A673 (cell line): ENCODE data around the gene SHQ1. TPM values are rescaled to one million over a fixed set of nuclear protein-coding genes. Genes with fewer than 3 reads are reported as not detected.

Experiments used
- BruUV-seq: library from RNA; stranded (reverse); fragments of 400-500 nt; replicated peaks from 2 replicates; lab custom pipeline; 2021; lab: Mats Ljungman, UMichigan
- CTCF ChIA-PET: fragments of 300-600 bp; sonication (Branson Sonifier 250); formaldehyde crosslinking; loops from one replicate; lab custom pipeline; 2022; ENCODE audit warnings: antibody characterized with exemption; lab: Charles Lee
- POLR2A ChIA-PET: fragments of 300-600 bp; sonication (Branson Sonifier 250); formaldehyde crosslinking; loops from one replicate; lab custom pipeline; 2022; ENCODE audit warnings: antibody characterized with exemption; ENCODE audit not compliant: low non-redundant PET; lab: Charles Lee
- DNase-seq: peaks from one replicate; pipeline ENCODE4 v3.0.0-alpha.2; 2015; ENCODE audit warnings: low spot score
- H3K27ac ChIP-seq: fragments of 200-600 bp; sonication (generic); 2 replicates; pipeline ENCODE4 v1.5.1; 2016; ENCODE audit warnings: mixed run types, low read depth, mild to moderate bottlenecking, mixed read lengths, antibody characterized with exemption, low read length; ENCODE audit not compliant: poor library complexity, severe bottlenecking
- H3K27me3 ChIP-seq: fragments of 200-600 bp; sonication (generic); replicated peaks from 2 replicates; pipeline ENCODE4 v1.6.1; 2017; ENCODE audit warnings: mixed run types, low read depth, mild to moderate bottlenecking, mixed read lengths, antibody characterized with exemption, low read length; ENCODE audit not compliant: insufficient read depth, poor library complexity
- H3K36me3 ChIP-seq: fragments of 200-600 bp; sonication (generic); 2 replicates; pipeline ENCODE4 v1.6.1; 2016; ENCODE audit warnings: mixed run types, mild to moderate bottlenecking, mixed read lengths, antibody characterized with exemption, low read length; ENCODE audit not compliant: insufficient read depth, poor library complexity, severe bottlenecking
- H3K4me1 ChIP-seq: fragments of 200-600 bp; sonication (generic); 2 replicates; pipeline ENCODE4 v1.6.1; 2017; ENCODE audit warnings: mixed run types, mild to moderate bottlenecking, mixed read lengths, antibody characterized with exemption, low read length; ENCODE audit not compliant: insufficient read depth, poor library complexity, severe bottlenecking
- H3K4me3 ChIP-seq: fragments of 200-600 bp; sonication (generic); 2 replicates; pipeline ENCODE4 v1.5.1; 2016; ENCODE audit warnings: low read depth, mixed run types, mild to moderate bottlenecking, mixed read lengths, low read length; ENCODE audit not compliant: poor library complexity, severe bottlenecking
- H3K9me3 ChIP-seq: fragments of 200-600 bp; sonication (generic); 2 replicates; pipeline ENCODE4 v1.6.1; 2016; ENCODE audit warnings: mixed run types, low read depth, mild to moderate bottlenecking, mixed read lengths, antibody characterized with exemption, low read length; ENCODE audit not compliant: poor library complexity, severe bottlenecking
- EZH2 ChIP-seq: fragments of 200-600 bp; sonication (generic); IDR thresholded peaks from 2 replicates; pipeline ENCODE4 v1.6.1; 2017; ENCODE audit warnings: borderline replicate concordance, low read depth, mild to moderate bottlenecking, mixed read lengths, antibody characterized with exemption, low read length; ENCODE audit not compliant: poor library complexity, severe bottlenecking
- intact Hi-C: fragments of 100-400 bp; cut with micrococcal nuclease; formaldehyde crosslinking; loops from one replicate; pipeline ENCODE4 v1.10.0; 2022; ENCODE audit not compliant: unreplicated experiment
- total RNA-seq: library from RNA; stranded (reverse); gene quantifications from 2 replicates; pipeline ENCODE4 v1.2.3, GENCODE V29; 2021
- TF ChIP-seq, protein P1 (sequence below): fragments of 300-800, 200-600 bp; sonication (generic); conservative IDR thresholded peaks from 2 replicates; pipeline ENCODE4 v1.5.1; 2017; ENCODE audit warnings: low read depth, mild to moderate bottlenecking, antibody characterized with exemption, low read length, moderate library complexity, mixed read lengths

The SHQ1 gene
- total RNA-seq, 1 experiment from 2014 or later: 24.3 TPM

DNA sequence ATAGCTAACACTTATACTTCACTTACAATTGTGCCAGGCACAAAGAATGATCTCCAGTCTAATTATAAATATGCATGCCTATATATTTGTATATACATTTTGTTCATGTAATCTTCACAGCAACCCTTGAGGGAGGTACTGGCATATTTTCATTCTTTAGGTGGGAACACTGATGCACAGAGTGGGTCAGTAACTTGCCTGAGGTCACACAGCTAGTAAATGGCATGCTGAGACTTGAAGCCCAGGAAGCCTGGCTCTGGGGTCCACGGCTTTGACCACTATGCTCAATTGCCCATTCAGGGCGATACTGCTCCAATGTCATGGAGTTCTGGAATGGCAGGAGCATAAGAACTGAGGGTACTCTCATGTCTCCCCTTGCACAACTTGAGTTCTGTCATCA, 139.8 kb downstream of the SHQ1 start:
- no peaks in the 10 kb centered on the region for H3K27me3 ChIP-seq

DNA sequence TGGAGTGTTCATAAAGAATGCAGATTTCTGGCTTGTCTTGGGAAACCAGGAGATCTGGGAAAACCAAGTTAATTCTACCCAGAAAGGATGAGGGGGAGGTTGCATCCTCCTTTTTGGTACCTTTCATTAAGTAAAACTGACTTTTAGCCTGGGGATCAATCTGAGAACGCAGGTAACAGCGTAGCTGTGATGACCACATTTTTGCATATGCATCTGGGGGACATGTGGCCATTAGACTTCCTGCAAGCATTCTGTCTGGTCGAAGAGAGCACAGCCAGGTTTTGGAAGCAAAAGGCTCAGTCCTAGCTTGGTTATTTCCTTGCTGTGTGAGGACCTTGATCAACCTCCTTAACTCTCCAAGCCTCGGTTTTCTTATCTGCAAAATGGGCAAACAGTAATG, 145.2 kb downstream of the SHQ1 start:
- CTCF ChIA-PET: no interaction called here

More for the DNA sequence above, 139.8 kb downstream of the SHQ1 start:
- no TSS peak for BruUV-seq
- Histone ChIP-seq H3K9me3 (no peaks in the 10 kb centered on the region), H3K4me1 (no peaks in the 10 kb centered on the region), H3K4me3 (no peak overlapping the region), H3K27ac (no peak overlapping the region), H3K36me3 (no peaks in the 10 kb centered on the region)
- ChIA-PET CTCF (no interaction called here), POLR2A (no interaction called here)
- TF ChIP-seq, protein P1, sequence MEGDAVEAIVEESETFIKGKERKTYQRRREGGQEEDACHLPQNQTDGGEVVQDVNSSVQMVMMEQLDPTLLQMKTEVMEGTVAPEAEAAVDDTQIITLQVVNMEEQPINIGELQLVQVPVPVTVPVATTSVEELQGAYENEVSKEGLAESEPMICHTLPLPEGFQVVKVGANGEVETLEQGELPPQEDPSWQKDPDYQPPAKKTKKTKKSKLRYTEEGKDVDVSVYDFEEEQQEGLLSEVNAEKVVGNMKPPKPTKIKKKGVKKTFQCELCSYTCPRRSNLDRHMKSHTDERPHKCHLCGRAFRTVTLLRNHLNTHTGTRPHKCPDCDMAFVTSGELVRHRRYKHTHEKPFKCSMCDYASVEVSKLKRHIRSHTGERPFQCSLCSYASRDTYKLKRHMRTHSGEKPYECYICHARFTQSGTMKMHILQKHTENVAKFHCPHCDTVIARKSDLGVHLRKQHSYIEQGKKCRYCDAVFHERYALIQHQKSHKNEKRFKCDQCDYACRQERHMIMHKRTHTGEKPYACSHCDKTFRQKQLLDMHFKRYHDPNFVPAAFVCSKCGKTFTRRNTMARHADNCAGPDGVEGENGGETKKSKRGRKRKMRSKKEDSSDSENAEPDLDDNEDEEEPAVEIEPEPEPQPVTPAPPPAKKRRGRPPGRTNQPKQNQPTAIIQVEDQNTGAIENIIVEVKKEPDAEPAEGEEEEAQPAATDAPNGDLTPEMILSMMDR: no peak
- TF ChIP-seq EZH2: no peak
- intact Hi-C loops: no loop called here
- no peak for DNase-seq

DNA sequence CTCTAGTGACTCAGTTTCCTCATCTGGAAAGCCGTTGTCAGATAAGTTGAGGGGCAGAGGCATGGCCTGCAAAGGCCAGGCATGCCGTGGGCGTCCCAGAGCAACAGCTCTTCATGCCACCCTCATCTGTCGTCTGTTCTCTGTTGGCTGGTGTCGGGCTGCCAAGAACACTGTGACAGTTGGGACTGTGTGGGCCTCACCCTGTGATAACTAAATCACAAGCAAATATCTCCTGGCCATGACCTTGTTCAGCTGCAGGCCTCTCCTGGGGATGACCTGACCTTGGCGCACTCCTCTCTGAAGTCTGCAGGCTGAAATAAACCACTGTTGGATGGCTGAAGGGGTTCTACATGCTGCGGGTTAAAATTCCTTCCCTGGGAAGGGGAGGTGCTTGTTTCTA, 145.9 kb downstream of the SHQ1 start:
- no peaks in the 10 kb centered on the region for H3K36me3 ChIP-seq
- H3K27me3 ChIP-seq: no peaks in the 10 kb centered on the region
- intact Hi-C loops: no loop called here
- POLR2A ChIA-PET: no interaction called here
- H3K27ac ChIP-seq: no peak overlapping the region
- no peak overlapping the region for H3K4me3 ChIP-seq
- H3K4me1 ChIP-seq: peaks cover 5% of the 10 kb centered on the region
- no peak for DNase-seq
- CTCF ChIA-PET: no interaction called here
- BruUV-seq: no TSS peak
- no peaks in the 10 kb centered on the region for H3K9me3 ChIP-seq
- TF ChIP-seq EZH2: no peak
- TF ChIP-seq, protein P1: no peak

More for the DNA sequence above, 145.2 kb downstream of the SHQ1 start:
- Histone ChIP-seq H3K4me1 (peaks cover 5% of the 10 kb centered on the region), H3K9me3 (no peaks in the 10 kb centered on the region), H3K27ac (no peak overlapping the region), H3K27me3 (no peaks in the 10 kb centered on the region), H3K4me3 (no peak overlapping the region), H3K36me3 (no peaks in the 10 kb centered on the region)
- intact Hi-C loops: no loop called here
- POLR2A ChIA-PET: no interaction called here
- BruUV-seq: no TSS peak
- no peak for DNase-seq
- TF ChIP-seq, protein P1: no peak
- no peak for TF ChIP-seq EZH2
